GM12875 (cell line): ENCODE results near the gene TMED10.

Source experiments
- H3K4me3 ChIP-seq: one replicate; pipeline ENCODE4 v1.5.1; 2011; ENCODE audit warnings: low read depth, low read length, control low read depth
- CTCF ChIP-seq: IDR thresholded peaks from 2 replicates; pipeline ENCODE4 v1.5.1; 2011; ENCODE audit warnings: low read depth, mild to moderate bottlenecking, control low read depth, inconsistent platforms, low read length, moderate library complexity, borderline replicate concordance; ENCODE audit not compliant: insufficient read depth

Gene TMED10

GRCh38 chr14:75141967-75142366 lies 34.4 kb downstream of the TMED10 start:
- H3K4me3 ChIP-seq, result no peak overlapping the region
- peak; percentile 33; the same call in 1 of the 2 replicates for TF ChIP-seq CTCF

- H3K4me3 ChIP-seq, result no peak overlapping the region
- no peak for TF ChIP-seq CTCF
These were observed 35.4 kb downstream of the TMED10 start for GRCh38 chr14:75141062-75141461.

- no peak overlapping the region for H3K4me3 ChIP-seq
- no peak for TF ChIP-seq CTCF
These were observed 35.8 kb downstream of the TMED10 start for GRCh38 chr14:75140620-75141019.

- no peak overlapping the region for H3K4me3 ChIP-seq
These were observed 37.2 kb downstream of the TMED10 start for GRCh38 chr14:75139185-75139584.

GRCh38 chr14:75138492-75138891 lies 37.9 kb downstream of the TMED10 start:
- H3K4me3 ChIP-seq, result no peak overlapping the region
- no peak for TF ChIP-seq CTCF

More at GRCh38 chr14:75139185-75139584, 37.2 kb downstream of the TMED10 start:
- TF ChIP-seq CTCF, result no peak

GRCh38 chr14:75134644-75135043 lies 41.8 kb downstream of the TMED10 start:
- H3K4me3 ChIP-seq, result no peak overlapping the region
- no peak for TF ChIP-seq CTCF

GRCh38 chr14:75133597-75133996 lies 42.8 kb downstream of the TMED10 start:
- no peak for TF ChIP-seq CTCF
- H3K4me3 ChIP-seq, result no peak overlapping the region
